Karpas-422 (cell line): Measurements from ENCODE around the gene FOXN1. TPM values are rescaled to one million over a fixed set of nuclear protein-coding genes. Genes with fewer than 3 reads are reported as not detected.

ENCODE experiments used
- DNase-seq: peaks from one replicate; pipeline ENCODE4 v3.0.0-alpha.2; 2015
- H2AFZ ChIP-seq: fragments of 200-600 bp; sonication (generic); 2 replicates; pipeline ENCODE4 v1.6.1; 2014; ENCODE audit warnings: antibody characterized with exemption, low read length, mixed read lengths
- H3K27ac ChIP-seq: fragments of 200-600 bp; sonication (generic); 2 replicates; pipeline ENCODE4 v1.5.1; 2014; ENCODE audit warnings: mild to moderate bottlenecking, low read length, moderate library complexity
- H3K27me3 ChIP-seq: fragments of 200-600 bp; sonication (generic); 2 replicates; pipeline ENCODE4 v1.6.1; 2014; ENCODE audit warnings: low read length, mixed read lengths
- H3K36me3 ChIP-seq: fragments of 200-600 bp; sonication (generic); 2 replicates; pipeline ENCODE4 v1.6.1; 2014; ENCODE audit warnings: low read length, mixed read lengths; ENCODE audit not compliant: insufficient read depth
- H3K4me1 ChIP-seq: fragments of 200-600 bp; sonication (generic); 2 replicates; pipeline ENCODE4 v1.6.1; 2014; ENCODE audit warnings: mild to moderate bottlenecking, low read length, mixed read lengths
- H3K4me2 ChIP-seq: fragments of 200-600 bp; sonication (generic); 2 replicates; pipeline ENCODE4 v1.6.1; 2014; ENCODE audit warnings: low read length, low read depth, mild to moderate bottlenecking; ENCODE audit not compliant: poor library complexity, severe bottlenecking
- H3K4me3 ChIP-seq: fragments of 200-600 bp; sonication (generic); 2 replicates; pipeline ENCODE4 v1.5.1; 2014; ENCODE audit warnings: mild to moderate bottlenecking, antibody characterized with exemption, low read length, mixed read lengths
- H3K79me2 ChIP-seq: fragments of 200-600 bp; sonication (generic); 2 replicates; pipeline ENCODE4 v1.6.1; 2014; ENCODE audit warnings: mild to moderate bottlenecking, low read length, mixed read lengths
- H3K9ac ChIP-seq: fragments of 200-600 bp; sonication (generic); 2 replicates; pipeline ENCODE4 v1.6.0; 2014; ENCODE audit warnings: low read length
- H3K9me2 ChIP-seq: fragments of 200-600 bp; sonication (generic), shearing (Covaris generic); replicated peaks from 2 replicates; pipeline ENCODE4 v1.6.0; 2014; ENCODE audit warnings: mild to moderate bottlenecking, low read length, moderate library complexity; ENCODE audit not compliant: insufficient read depth
- H3K9me3 ChIP-seq: fragments of 300-700, 200-600 bp; sonication (generic); 2 replicates; pipeline ENCODE4 v1.6.1; 2014; ENCODE audit warnings: low read length, mixed read lengths
- H4K20me1 ChIP-seq: fragments of 200-600 bp; sonication (generic); 2 replicates; pipeline ENCODE4 v1.6.1; 2014; ENCODE audit warnings: mild to moderate bottlenecking, antibody characterized with exemption, low read length, low read depth; ENCODE audit not compliant: insufficient read depth
- total RNA-seq: library from RNA; depleted of rRNA; stranded (reverse); fragments of >200 nt; shearing (Covaris generic); gene quantifications from 2 replicates; pipeline ENCODE4 v1.2.3, GENCODE V29; 2014; ENCODE audit warnings: low replicate concordance

The FOXN1 gene
- total RNA-seq, 1 experiment from 2014 or later = not detected

DNA sequence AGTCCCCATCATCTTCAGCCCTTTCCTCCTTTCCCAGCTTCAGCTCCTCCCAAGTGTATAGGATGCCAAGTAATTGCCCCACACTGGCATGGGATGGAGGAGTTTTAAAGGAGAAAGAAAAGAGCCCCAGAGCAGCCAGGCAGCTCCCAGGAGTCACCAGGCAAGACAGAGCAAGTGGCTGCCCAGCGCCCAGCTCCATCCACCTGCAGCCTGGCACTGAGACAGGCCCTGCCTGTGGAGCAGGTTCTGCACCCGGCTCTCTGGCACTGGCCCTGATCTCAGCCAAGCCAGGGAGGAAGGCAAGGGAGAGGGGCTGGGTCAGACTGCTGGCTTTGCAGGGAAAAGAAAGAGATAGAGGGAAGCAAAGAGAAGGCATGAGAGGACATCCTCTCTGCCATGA, 21.7 kb downstream of the FOXN1 start:
- DNase-seq = no peak
- Histone ChIP-seq H3K36me3 (no peaks in the 10 kb centered on the region), H2AFZ (no peak overlapping the region), H4K20me1 (no peaks in the 10 kb centered on the region), H3K79me2 (no peaks in the 10 kb centered on the region), H3K27me3 (no peaks in the 10 kb centered on the region), H3K9me2 (no peaks in the 10 kb centered on the region), H3K4me1 (no peaks in the 10 kb centered on the region), H3K9ac (no peak overlapping the region), H3K4me2 (no peak overlapping the region), H3K27ac (no peak overlapping the region), H3K9me3 (no peaks in the 10 kb centered on the region), H3K4me3 (no peak overlapping the region)

DNA sequence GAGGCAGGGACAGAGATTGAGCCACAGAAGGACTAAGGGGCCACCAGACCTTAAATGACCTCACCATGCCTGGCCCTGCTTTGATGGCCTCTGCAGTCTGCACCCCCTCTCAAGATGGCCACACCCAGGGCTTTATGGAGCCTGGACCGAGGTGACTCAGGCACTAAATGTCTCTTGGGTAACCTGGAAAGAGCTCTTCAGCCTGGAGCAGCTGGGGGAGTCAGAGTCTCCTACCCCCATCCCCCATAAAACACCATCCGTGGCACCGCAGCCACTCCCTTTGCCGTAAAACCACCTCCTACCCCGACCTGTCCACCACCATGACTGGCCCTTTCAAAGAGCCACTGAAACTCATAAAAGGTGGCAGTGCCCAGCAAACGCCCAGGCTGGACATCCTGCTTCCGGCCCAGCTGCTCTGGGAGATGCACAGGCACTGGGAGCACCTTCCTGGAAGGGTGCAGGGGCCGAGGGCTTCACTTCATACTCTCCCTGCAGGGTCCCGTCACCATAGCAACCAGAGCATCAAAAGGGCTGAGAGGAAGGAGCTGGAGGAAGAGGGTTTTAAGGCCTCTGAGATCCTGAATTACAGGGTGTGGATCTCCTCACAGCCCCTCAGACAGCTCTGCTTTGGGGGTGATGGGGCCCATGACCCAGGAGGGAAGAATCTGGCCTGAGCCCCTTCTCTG, 22.3 kb downstream of the FOXN1 start:
- Histone ChIP-seq H3K27me3 (no peaks in the 10 kb centered on the region), H3K4me2 (no peak overlapping the region), H3K9me2 (no peaks in the 10 kb centered on the region), H3K9me3 (no peaks in the 10 kb centered on the region), H3K27ac (no peak overlapping the region), H2AFZ (no peak overlapping the region), H3K4me1 (no peaks in the 10 kb centered on the region), H3K79me2 (no peaks in the 10 kb centered on the region), H3K4me3 (no peak overlapping the region), H3K9ac (no peak overlapping the region), H4K20me1 (no peaks in the 10 kb centered on the region), H3K36me3 (no peaks in the 10 kb centered on the region)
- DNase-seq = no peak

DNA sequence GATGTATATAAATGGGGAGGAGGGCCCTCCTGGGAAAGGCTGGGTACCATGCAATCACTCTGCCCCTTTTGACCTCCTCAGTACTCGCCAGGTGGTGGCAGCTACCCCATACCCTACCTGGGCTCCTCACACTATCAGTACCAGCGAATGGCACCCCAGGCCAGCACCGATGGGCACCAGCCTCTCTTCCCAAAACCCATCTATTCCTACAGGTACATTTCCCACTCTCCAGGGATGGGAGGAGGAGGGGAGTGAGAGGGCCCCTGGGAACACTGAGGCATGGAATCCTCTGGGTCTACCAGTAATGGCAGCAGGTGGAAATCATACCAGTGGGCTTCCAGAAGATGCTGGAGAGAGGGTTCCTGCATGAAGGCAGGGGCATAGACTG, 22.9 kb downstream of the FOXN1 start:
- H2AFZ ChIP-seq = no peak overlapping the region
- no peak for DNase-seq
- H3K79me2 ChIP-seq = no peaks in the 10 kb centered on the region
- H3K9me2 ChIP-seq = no peaks in the 10 kb centered on the region
- no peak overlapping the region for H3K4me3 ChIP-seq
- H3K27ac ChIP-seq = no peak overlapping the region
- no peaks in the 10 kb centered on the region for H3K4me1 ChIP-seq
- no peaks in the 10 kb centered on the region for H3K36me3 ChIP-seq
- no peak overlapping the region for H3K9ac ChIP-seq
- H3K4me2 ChIP-seq = no peak overlapping the region
- H4K20me1 ChIP-seq = no peaks in the 10 kb centered on the region
- H3K9me3 ChIP-seq = no peaks in the 10 kb centered on the region
- H3K27me3 ChIP-seq = no peaks in the 10 kb centered on the region

DNA sequence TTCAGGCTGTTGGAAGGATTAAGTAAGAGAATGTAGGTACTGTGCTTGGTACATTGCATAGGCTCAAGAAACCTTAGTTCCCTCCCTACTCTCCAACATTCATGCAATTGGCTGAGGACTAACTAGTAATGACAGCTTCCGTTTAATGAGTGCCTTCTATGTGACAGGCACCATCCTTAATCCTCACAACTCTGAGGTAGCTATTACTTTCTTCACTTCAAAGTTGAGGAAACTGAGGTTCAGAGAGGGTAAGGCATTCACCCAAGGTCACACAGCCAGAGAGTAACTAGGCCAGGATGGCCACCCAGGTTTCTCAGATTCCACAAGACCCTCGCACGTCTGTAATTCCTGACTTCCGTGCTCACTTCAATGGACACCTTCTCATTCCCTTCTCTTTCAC, 24.1 kb downstream of the FOXN1 start:
- no peak overlapping the region for H3K4me2 ChIP-seq
- no peak overlapping the region for H3K4me3 ChIP-seq
- H4K20me1 ChIP-seq = no peaks in the 10 kb centered on the region
- no peaks in the 10 kb centered on the region for H3K79me2 ChIP-seq
- no peak overlapping the region for H3K27ac ChIP-seq
- no peaks in the 10 kb centered on the region for H3K9me3 ChIP-seq
- no peak overlapping the region for H2AFZ ChIP-seq
- no peaks in the 10 kb centered on the region for H3K27me3 ChIP-seq
- H3K4me1 ChIP-seq = no peaks in the 10 kb centered on the region
- H3K9me2 ChIP-seq = no peaks in the 10 kb centered on the region
- no peaks in the 10 kb centered on the region for H3K36me3 ChIP-seq
- no peak overlapping the region for H3K9ac ChIP-seq
- DNase-seq = no peak

DNA sequence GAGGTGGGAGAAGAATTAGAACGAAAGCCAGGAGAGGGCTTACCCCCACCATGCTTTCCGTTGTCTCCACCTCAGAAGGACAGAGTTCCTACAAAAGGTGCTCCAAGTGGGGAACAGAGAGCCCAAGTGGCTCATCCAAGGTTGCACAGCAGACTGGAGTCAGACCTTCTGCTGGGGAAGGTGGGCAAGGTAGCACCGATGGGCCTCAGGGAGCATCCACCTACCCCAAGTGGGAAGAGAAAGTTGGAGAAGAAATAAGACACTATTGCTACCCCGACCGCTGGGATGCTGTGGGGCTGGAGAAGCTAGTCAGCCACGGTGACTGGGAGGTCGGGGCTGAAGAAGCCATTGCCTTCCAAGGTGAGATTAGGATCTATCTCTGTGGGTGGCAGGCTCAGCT, 24.8 kb downstream of the FOXN1 start:
- Histone ChIP-seq H3K9me2 (no peaks in the 10 kb centered on the region), H3K4me3 (no peak overlapping the region), H3K79me2 (no peaks in the 10 kb centered on the region), H2AFZ (no peak overlapping the region), H3K4me1 (no peaks in the 10 kb centered on the region), H3K36me3 (no peaks in the 10 kb centered on the region), H3K9ac (no peak overlapping the region), H3K27ac (no peak overlapping the region), H3K4me2 (no peak overlapping the region), H3K9me3 (no peaks in the 10 kb centered on the region), H3K27me3 (no peaks in the 10 kb centered on the region), H4K20me1 (no peaks in the 10 kb centered on the region)
- no peak for DNase-seq

DNA sequence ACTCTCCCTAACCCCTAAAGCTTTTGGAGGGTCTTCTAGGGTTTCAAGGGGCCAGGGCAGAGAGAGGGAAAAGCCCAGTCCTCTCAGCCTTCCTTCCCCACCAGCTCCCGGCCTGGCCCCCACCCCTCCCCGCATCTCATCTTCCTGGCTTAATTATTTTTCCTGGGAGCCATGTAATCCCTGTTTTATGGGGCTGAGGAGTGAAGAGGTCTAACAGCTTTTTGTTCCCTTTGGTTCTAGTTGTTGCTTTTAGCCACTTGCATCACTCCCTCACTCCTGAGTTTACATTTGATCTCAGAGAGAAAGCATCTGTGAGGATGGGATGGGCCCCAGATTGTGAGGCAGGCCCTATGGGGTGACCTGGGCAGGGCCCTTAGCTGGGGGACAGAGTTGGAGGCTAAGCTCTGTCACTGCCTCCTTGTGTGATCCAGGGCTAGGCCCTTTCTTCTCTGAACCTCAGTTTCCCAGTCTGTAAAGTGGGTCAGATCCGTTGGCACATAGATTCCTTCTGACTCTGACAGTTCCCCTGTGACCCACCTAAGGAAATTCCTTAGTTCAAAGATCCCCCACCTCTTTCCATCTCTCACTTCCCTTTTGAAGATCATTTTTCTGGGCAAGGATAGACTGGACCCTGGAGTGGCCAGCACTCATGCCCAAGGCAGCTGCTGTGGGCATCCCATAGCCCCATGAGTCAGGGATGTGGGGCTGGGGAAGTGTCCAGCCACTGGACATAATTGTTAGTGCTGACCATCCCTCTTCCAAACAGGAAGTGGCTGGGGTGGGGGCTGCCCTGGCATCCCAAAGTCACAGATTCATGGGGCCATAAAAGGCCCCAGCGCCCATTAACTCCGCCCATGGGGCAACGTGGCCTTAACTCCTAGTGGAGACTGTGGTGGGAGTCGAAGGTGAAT, 26.2 kb downstream of the FOXN1 start:
- H3K9me3 ChIP-seq = no peaks in the 10 kb centered on the region
- H3K9ac ChIP-seq = no peak overlapping the region
- H3K27ac ChIP-seq = no peak overlapping the region
- no peaks in the 10 kb centered on the region for H3K9me2 ChIP-seq
- H2AFZ ChIP-seq = no peak overlapping the region
- no peaks in the 10 kb centered on the region for H3K79me2 ChIP-seq
- H3K4me1 ChIP-seq = no peaks in the 10 kb centered on the region
- H3K4me2 ChIP-seq = no peak overlapping the region
- H4K20me1 ChIP-seq = no peaks in the 10 kb centered on the region
- no peaks in the 10 kb centered on the region for H3K36me3 ChIP-seq
- no peaks in the 10 kb centered on the region for H3K27me3 ChIP-seq
- DNase-seq = no peak
- no peak overlapping the region for H3K4me3 ChIP-seq

DNA sequence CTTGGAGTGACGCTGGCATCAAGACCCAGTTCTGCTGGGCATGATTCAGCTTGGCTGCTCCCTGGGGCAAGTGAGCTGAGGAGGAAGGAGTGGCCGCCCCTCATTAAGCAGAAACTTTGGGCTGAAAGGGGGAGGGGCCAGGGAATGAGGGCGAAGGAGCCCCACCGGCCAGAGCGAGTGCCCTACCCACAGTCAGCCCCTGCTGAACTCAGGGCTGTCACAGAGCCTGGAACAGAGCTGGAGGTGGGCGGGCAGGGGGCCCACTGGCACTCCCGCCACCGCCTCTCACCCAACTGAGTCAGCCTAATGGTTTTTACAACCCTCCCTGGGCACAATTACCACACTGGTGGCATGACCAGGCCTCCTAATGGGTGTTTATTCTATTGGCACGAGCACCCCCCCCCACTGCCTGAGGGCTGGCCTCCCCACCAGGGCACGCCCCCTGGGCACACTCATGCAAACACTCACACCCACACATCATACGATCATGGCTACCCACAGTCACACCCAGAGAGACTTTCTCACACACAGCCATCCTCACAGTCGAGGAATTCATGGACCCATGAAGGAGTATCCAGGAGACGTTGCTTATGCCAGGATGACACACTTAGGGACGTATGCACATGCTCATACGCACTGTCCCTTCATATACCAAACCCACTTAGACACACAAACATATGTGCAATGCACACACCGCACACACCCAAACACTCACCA, 27.1 kb downstream of the FOXN1 start:
- Histone ChIP-seq H3K4me3 (no peak overlapping the region), H3K4me1 (no peaks in the 10 kb centered on the region), H3K79me2 (no peaks in the 10 kb centered on the region), H2AFZ (no peak overlapping the region), H3K27me3 (no peaks in the 10 kb centered on the region), H3K9me3 (no peaks in the 10 kb centered on the region), H3K27ac (no peak overlapping the region), H4K20me1 (no peaks in the 10 kb centered on the region), H3K36me3 (no peaks in the 10 kb centered on the region), H3K9me2 (no peaks in the 10 kb centered on the region), H3K9ac (no peak overlapping the region), H3K4me2 (no peak overlapping the region)
- no peak for DNase-seq

DNA sequence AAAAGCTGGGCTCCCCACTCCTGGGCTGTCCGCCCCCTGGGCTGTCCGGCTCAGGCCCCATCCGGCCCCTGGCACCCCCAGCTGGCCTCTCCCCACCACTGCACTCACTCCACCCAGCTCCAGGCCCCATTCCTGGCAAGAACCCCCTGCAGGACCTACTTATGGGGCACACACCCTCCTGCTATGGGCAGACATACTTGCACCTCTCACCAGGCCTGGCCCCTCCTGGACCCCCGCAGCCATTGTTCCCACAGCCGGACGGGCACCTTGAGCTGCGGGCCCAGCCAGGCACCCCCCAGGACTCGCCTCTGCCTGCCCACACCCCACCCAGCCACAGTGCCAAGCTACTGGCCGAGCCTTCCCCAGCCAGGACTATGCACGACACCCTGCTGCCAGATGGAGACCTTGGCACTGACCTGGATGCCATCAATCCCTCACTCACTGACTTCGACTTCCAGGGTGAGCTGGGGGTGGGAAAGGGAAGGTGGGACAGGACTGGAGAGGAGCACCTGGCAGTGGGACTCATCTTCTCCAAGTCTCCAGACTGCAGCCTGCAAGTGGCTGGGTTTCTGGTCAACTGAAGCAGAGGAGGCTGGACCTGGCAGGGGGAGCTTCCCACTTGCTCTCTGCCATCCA, 28.7 kb downstream of the FOXN1 start:
- H3K9me2 ChIP-seq = no peaks in the 10 kb centered on the region
- H3K4me3 ChIP-seq = no peak overlapping the region
- H3K4me2 ChIP-seq = no peak overlapping the region
- H3K27ac ChIP-seq = no peak overlapping the region
- H3K27me3 ChIP-seq = no peaks in the 10 kb centered on the region
- no peaks in the 10 kb centered on the region for H3K9me3 ChIP-seq
- H2AFZ ChIP-seq = no peak overlapping the region
- no peaks in the 10 kb centered on the region for H4K20me1 ChIP-seq
- H3K36me3 ChIP-seq = no peaks in the 10 kb centered on the region
- H3K79me2 ChIP-seq = no peaks in the 10 kb centered on the region
- H3K9ac ChIP-seq = no peak overlapping the region
- no peaks in the 10 kb centered on the region for H3K4me1 ChIP-seq
- DNase-seq = no peak
